ENCODE data around the gene PPP4R3A.
"Not testable (repeated sequence)": the region's sequence is repeated elsewhere in the genome, so short reads cannot be mapped to it uniquely, and the experiment has no call there.

Gene PPP4R3A

DNA sequence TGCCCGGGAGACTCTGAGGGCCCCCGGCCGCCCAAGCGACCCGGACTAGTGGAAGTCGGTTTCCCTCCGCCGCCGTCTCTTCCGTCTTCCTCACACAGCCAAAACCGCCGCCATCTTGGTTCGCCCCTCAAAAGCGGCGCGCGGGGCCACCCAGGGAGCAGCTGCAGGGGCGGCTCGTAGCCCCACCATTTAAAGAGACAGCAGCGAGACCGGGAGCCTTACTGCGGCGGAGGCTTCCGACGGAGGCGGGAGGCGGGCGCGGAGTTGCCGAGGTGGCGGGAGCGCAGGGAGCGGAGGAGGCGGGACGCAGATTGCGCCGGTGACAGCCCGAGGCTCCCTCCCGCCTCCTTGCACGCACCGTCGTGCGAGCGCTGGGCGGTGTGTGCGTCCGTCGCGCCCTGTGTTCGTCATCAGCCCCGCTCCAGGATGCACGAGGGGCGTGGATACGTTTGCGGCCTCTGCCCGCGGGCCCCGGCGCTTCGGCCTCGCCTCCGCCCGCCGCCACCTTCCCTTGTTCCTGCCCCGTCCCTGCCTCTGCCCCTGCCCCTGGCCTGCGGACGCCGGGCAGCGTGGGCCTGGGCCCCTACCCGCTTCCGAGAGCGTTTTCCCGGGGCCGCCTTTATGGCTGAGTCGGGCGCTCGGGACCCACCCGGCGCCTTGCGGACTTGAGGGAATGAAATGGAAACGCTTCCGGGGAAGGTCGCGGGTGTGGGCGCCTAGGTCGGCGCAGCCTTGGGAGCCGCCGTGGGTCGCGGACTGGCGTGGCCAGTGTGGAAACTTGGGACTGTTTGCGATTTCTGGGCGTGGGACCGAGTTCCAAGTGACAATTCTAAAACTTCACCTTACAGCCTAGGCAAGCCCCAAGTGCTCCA is at the start of gene PPP4R3A:
TSS of gene PPP4R3A (minus strand) at position 140 of the 872 bp plus-strand sequence. CDS start 663 bp downstream, outside the sequence.
- DNase-seq, result peak; percentile 97 to 98

DNA sequence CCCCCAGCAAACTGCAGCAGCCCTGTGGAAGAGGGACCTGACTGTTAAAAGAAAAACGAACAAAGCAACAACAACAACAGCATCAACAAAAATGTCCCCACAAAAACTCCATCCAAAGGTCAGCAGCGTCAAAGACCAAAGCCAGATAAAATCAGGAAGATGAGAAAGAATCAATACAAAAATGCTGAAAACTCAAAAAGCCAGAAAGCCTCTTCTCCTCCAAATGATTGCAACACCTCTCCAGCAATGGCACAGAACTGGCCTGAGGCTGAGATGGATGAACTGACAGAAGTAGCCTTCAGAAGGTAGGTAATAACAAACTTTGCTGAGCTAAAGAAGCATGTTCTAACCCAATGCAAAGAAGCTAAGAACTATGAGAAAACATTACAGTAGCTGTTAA is 45.4 kb upstream of the PPP4R3A start:
- DNase-seq, result no peak

DNA sequence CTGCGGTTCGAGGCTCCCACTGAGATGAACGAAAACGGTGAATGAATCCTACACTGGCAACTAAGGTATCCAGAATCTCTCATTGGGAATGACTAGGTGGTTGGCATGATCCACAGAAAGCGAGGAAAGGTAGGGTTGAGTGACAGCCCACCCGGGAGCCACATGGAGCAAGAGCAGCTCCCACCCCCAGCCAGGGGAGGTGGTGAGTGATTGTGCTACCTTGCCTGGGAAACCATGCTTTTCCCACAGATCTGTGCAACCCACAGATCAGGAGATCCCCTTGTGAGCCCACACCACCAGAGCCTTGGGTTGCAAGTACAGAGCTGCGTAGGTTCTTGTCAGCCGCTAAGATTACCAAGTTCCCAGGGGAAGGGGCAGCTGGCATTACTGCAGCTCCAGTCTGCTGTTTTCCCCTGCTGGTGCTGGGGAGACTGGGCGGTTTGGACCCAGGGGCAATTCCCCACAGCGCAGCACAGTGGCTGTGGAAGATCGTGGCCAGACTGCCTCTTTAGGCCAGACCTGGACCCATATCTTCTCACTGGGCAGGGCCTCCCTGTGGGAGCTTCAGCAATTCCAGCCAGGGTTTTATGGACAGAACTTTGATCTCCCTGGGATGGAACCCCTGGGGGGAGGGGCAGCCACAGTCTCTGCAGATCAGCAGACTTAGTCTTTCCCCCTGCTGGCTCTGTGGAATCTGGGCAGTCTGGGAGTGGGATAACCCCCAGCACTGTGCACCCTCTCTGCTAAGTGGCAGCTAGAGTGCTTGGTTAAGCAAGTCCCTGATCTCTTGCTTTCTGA is 44.6 kb upstream of the PPP4R3A start:
- no peak for DNase-seq

DNA sequence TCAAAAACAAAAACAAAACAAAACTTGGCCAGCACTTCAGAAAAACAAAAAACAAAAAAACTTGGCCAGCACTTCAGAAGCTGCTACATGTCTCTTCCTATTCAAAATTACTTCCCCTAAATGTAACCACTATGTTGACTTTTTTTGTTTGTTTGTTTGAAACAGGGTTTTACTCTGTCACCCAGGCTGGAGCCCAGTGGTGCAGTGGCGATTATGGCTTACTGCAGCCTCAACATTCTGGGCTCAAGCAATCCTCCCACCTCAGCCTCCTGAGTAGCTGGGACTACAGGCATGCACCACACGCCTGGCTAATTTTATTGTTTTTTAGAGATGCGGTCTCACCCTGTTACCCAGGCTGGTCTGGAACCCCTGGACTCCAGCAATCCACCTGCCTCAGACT is 38.0 kb upstream of the PPP4R3A start:
- no peak for DNase-seq

DNA sequence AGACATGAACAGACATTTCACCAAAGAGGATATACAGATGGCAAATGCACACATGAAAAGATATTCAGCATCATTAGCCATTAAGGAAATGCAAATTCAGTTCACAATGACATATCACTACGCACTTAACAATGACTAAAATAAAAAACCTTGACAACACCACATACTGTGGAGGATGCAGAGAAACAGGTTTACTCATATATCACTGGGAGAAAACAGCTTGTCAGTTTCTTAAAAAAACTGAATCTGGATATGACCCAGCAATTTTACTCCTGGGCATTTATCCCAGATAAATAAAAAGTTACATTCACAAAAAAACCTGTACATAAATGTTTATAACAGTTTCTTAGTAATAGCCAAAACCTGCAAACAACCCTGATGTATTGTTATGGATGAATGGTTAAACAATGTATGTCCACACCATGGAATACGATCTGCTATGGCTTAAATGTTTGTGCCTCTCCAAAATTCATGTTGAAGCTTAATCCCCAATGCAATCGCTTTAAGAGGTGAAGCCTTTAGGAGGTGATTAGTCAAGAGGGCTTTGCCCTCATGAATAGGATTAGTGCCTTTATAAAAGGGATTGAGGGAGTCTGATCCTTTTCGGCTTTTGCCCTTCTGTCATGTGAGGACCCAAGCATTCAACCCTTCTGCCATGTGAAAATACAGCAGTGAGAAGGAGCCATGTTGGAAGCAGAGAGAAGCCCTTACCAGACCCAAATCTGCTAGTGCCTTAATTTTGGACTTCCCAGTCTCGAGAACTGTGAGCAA is 36.0 kb upstream of the PPP4R3A start:
- peak in 1 of 2 experiments; percentile 40 for DNase-seq

DNA sequence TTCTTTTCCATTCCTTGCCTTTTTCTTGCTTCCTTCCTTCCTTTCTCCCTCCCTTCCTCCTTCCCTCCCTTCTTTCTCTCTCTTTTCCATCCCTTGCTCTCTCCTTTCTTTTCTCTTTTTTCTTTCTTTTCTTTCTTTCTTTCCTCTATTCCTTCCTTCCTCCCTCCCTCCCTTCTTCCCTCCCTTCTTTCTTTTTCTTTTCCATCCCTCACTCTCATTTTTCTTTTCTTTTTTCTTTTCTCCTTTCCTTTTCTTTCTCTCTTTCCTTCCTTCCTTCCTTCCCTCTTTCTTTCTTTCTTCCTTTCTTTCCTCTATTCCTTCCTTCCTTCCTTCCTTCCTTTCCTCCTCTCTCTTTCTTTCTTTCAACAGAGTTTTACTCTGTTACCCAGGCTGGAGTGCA is 35.1 kb upstream of the PPP4R3A start:
- no peak for DNase-seq

DNA sequence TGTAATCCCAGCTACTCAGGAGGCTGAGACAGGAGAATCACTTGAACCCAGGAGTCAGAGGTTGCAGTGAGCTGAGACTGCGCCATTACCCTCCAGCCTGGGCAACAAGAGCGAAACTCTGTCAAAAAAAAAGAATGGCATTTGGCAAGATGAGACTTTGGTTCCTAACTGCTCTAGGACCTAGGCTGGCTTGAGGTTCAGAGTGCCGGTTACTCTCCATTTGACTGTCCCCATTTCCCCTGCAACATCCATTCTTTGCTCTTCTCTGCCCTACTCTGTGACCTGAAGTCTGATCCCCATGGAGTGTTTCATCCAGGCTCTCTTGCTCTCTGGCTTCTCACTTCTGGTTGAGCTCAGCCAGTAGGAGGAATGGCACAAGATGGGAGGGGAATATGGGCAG is 26.2 kb upstream of the PPP4R3A start:
- DNase-seq, result no peak

DNA sequence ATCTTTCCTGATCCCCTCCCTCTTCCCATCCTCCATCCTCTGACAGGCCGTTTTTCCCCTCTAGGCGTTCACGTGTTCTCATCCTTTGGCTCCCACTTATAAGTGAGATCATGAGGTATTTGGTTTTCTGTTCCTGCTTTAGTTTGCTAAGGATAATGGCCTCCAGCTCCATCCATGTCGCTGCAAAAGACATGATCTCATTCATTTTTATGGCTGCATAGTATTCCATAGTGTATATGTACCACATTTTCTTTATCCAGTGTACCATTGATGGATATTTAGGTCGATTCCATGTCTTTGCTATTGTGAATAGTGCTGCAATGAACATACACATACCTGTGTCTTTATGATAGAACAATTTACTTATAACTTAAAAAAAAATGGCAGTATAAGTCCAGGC is 23.9 kb upstream of the PPP4R3A start:
- DNase-seq, result not testable (repeated sequence)

DNA sequence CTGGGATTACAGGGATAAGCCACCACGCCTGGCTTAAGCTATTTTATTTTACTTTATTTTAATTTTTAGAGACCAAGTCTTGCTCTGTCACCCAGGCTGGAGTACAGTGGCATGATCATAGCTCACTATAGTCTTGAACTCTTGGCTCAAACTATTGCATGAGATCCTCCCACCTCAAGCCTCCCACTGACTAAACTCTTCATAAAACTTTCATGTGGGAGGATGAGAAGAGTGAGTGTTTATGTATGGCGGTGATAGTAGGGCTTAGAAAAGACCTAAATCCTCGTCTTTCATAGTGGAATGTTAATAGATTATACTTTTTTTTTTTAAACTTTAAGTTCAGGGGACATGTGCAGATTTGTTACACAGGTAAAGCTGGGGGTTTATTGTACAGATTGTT is 23.5 kb upstream of the PPP4R3A start:
- no peak for DNase-seq

DNA sequence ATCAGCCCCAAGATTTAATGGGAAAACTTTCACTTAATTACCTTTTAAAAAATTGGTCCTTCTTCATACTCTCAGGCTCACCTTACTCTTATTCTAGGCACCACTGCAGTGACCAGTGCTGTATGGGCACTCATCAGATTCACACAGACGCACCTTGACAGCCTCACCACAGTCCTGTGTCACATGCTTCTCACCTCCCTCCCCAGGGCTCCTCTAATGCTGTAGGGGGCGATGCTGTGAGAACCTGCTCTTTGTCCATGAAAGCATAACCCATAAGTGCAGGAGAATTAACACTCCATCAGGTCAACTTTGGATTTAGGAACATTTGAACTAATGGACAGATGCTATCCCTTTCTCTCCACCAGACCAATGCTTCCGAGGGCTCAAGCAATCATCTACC is 13.9 kb upstream of the PPP4R3A start:
- DNase-seq, result no peak

DNA sequence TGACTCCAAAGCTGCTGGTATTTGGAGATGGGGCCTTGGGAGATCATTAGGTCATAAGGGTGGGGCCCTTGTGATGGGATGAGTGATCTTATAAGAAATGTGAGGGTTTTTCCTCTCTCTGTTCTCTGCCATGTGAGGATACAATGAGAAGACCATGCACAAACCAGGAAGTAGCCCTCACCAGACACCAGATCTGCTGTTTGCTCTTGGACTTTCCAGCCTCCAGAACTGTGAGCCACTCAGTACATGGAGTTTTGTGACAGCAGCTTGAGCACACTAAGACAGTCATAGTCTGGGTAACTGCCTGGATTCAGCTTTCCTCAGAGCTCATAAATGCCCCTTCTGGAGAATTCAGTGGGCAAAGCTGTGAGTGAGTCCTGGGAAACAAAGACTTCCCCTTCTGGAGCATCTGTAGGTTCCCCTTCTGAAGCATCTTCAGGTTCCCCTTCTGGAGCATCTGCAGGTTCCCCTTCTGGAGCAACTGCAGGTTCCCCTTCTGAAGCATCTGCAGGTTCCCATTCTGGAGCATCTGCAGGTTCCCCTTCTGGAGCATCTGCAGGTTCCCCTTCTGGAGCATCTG is 11.0 kb upstream of the PPP4R3A start:
- DNase-seq, result no peak

DNA sequence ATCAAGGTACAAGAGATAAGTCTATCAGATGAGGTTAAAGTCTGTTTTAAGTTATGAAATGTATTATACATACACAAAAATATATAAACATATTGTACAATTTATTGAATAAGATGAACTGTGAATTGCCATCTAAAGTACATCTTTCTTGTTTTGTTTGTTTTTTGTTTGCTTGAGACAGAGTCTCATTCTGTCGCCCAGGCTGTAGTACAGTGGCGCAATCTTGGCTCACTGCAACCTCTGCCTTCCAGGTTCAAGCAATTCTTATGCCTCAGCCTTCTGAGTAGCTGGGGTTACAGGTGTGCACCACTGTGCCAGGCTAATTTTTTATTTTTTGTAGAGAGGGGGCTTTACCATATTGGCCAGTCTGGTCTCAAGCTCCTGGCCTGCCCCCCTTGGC is 10.0 kb upstream of the PPP4R3A start:
- no peak for DNase-seq

DNA sequence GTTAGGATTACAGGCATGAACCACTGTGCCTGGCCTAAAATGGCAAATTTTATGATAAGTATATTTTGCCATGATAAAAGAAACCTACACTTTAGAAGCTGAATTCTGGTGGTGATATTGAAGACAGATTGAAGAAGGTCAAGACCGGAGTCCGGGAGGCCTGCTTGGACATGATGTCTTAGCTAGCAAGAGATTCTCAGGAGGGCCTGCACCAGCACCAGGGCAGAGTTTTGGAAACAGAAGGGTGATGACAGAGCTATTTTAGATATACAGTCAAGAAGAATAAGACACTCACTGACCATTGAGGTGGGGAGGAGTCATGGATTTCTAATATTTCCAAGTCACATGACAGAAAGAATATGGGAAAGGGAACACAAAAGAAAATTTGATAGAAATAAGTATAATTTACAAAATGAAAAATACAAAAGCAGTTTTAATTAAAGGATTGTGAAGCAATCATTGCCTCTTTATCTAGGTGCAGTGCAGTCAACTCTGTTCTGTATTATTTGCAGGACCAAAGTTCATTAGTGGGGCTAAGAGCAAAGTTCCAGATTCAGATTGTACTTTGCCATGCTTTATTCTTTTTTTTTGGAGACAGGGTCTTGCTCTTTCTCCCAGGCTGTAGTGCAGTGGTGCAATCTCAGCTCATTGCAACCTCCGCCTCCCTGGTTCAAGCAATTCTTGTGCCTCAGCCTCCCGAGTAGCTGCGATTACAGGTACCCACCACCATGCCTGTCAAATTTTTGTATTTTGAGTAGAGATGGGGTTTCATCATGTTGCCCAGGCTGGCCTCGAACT is 9.3 kb upstream of the PPP4R3A start:
- DNase-seq, result no peak

DNA sequence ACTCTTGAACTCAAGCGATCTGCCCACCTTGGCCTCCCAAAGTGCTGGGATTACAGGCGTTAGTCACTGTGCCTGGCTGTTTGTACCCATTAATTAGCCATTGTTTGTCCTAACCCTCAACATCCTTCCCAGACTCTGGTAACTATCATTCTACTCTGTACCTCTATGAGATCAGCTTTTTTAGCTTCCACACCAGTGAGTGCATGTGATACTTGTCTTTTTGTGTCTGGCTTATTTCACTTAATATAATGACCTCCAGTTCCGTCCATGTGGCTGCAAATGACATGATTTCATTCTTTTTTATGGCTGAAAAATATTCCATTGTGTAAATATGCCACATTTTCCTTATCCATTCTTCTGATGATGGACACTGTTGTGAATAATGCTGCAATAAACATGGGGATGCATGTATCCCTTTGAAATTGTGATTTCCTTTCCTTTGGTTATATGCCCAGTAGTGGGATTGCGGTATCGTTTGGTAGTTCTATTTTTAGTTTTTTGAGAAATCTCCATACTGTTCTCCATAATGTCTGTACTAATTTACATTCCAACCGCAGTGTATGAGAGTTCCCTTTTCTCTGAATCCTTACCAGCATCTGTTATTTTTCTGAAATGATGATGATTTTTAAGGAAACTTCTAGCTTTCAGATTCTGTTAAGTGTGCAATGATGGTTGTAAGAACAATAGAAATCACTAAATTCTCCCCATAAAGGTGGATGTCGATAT is 6.7 kb upstream of the PPP4R3A start:
- DNase-seq, result no peak

DNA sequence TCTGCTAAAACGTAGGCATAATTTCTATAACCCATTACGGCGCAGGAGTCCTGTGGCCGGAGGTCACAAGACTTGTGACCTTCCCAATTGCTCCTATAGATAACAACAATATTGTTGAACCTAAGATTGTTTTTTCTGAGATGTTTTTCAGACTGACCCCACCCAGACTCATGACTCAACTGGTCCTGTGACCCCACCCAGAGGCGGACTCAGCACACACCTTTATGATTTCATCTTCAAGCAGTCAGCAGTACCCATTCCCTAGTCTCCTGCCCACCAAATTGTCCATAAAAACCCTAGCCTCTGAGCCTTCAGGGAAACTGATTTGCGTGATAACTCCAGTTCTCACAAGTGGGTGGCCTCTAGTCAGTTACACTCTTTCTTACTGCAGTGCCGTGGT is 5.9 kb upstream of the PPP4R3A start:
- DNase-seq, result no peak

DNA sequence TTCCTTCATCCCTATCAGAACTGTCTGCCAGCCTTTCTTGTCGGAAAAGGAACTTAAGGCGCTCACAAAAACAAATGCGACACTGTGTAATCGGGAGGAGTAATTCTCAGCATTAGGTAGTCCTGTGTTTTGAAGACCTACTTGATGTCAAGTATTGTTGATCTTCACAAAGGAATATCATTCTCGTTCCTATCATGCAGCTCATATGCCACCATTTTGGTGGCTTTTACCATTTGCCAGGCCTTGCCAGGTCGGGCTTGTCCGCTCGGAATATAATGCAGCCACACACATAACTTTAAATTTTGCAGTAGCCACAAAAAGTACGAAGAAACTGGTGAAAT is 903 bp upstream of the PPP4R3A start:
- peak in 1 of 2 experiments; percentile 40 for DNase-seq

DNA sequence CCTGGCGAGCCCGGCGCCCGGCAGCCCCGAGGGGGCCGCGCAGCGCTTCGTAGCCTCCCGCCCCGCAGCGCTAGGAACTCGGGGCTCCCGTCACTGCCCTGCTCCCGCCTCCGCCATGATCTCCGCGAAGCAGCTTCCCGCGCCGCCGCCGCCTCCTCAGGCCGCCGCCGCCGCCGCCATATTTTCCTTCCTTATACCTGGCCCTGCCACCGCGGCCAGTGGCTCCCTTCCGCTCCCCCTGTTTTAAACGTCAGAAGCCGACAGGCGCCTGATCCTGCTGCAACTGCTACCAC is 286 bp downstream of the PPP4R3A start:
- DNase-seq, result no peak

DNA sequence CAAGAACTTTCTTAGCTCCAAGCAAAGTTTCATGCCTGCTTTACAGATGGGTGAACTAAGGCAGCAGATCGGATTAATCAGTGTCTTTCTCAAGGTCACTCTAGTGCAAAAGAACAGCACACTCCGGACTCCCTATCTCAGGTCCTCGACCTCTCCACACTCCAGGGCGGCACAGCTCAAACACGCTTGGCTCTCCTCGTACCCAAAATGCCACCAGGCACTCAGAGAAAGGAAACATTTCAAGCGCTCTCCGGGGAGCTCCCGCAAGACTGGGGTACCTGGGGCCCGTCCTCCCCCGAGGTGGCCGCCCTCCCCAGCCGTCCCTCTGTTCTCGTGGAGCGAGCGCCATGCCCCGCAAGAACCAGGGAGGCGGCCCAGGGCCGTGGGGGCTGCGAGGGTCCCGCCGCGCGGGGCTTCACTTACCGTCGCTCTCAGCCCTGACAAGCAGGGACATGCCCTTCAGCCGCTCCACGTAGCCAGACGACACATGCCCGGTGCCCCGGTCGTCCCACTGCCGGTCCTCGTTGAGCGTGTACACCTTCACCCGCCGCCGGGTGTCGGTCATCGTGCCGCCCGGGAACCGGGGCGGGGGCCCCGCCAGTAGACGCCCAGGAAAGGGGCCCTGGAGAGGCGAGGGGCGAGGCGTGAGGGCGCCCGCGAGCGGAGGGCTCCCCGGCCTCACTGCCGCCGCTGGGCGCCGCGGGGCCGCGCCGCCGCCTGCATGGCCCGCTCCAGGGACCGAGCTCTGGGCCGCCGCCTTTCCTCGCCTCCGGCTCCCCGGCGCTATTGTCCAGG is 830 bp downstream of the PPP4R3A start:
- peak in 1 of 2 experiments; percentile 36 for DNase-seq

DNA sequence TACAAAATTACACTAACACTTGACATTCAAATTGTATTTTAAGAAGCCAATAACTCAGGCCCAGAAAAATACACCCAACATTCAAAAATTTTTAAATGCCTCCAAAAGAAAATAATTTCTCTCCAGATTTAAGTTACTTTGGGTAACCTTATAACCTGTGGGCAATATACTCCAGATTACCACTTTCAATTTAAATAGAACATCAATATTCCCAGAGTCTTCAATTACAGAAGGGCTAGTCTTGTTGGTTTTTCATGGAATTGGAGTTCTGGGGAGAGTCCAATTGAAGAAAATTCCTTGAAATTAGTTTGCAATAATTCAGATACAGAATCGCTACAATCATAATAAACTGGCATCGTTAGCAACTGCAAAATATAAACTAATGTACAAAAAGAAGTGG is 2.0 kb downstream of the PPP4R3A start:
- no peak for DNase-seq

DNA sequence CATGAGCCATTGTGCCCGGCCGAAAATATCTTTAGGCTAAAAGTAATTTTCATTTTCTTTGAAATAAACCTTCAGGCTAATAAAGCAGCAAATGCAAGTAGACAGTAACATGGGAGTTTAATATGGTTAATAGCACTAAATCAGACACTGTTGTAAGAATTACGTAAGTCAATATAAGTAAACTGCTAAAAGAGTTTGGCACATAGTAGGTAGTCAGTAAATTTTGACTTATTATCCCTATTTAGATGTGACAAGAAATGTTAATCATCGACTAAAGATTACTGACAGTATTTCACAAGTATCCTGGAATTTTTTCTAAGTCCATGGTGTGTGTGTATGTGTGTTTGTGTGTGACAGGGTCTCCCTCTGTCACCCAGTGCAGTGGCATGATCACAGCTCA is 3.9 kb downstream of the PPP4R3A start:
- DNase-seq, result no peak

DNA sequence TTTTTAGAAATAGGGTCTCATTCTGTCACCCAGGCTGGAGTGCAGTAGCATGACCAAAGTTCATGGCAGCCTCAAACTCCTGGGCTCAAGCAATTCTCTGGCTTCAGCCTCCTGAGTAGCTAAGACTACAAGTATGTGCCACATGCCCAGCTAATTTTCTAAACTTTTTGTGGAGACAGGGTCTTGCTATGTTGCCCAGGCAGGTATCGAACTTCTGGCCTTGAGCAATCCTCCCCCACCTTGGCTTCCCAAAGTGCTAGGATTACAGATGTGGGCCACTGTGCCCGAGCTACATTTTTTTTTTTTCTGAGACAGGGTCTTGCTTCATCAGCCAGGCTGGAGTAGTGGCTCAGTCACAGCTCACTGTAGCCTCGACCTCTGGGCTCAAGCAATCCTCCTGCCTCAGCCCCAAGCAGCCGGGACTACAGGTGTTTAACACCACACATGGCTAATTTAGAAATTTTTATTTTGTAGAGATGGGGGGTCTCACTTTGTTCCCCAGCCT is 7.1 kb downstream of the PPP4R3A start:
- DNase-seq, result no peak
